GM18907 (cell line): Measurements from ENCODE around the gene BOD1.

ENCODE experiments used
- ATAC-seq: cut with Tn5 transposase; IDR thresholded peaks from one replicate; pipeline ENCODE4 v1.9.1; 2021; ENCODE audit warnings: mild to moderate bottlenecking, moderate library complexity; ENCODE audit not compliant: unreplicated experiment

Gene BOD1

DNA sequence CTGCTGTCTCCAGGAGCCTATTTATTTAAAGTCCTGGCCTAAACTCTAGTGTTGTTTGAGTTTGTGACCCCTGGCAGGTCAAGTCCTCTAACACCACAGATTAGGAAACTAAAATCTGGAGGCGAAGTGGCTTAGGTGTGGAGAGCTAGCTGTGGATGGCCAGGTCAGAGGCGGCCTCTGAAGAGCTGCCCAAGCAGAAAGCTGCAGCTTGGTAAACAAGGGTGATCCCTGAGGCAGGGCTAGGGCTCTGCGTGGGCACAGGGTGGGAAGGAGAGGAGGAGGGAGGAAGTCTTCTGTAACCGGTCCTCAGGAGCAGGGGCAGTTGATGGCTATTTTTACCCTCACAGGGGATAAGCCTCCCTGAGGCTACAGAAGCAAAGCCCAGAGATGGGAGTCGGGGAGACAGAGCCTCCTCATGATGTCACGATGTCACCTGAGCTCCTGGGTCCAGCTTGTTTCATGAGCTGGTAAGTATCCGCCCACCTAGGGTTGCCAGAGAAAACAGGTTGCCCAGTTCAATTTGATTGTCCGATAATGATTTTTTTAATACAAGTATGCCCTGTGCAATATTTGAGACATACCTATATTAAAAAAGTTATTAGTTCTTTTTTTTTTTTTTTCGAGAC, 25.9 kb upstream of the BOD1 start:
- ATAC-seq: no peak

DNA sequence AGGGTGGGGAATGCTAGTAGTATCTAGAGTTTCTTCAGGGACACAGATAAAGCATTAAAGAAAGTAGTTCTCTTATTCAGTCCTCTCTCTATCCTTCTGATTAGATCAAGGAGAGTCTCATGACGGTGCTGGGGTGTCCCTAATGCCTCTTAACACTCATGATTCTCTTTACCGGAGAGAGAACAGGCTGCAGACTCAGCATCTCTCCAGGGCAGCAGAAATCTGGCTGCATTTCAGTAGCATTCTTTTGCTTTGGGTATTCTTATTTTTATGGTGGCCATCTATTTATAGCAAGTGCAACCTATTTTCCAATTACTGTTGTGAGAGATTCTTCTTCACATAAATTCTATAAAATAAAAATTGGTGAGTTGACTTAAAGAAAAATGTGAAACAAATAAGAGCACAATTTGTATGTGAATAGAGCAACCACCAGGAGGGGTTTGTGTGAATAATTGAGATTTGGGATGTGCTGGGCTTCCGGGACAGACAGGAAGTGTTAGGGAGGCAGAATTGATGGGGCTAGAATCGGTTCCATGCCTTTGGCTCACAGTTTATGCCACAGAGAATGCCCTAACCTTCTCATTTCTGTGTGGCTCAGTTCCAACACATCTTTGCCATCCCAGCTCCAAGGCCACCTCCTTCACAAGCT, 23.8 kb upstream of the BOD1 start:
- no peak for ATAC-seq

DNA sequence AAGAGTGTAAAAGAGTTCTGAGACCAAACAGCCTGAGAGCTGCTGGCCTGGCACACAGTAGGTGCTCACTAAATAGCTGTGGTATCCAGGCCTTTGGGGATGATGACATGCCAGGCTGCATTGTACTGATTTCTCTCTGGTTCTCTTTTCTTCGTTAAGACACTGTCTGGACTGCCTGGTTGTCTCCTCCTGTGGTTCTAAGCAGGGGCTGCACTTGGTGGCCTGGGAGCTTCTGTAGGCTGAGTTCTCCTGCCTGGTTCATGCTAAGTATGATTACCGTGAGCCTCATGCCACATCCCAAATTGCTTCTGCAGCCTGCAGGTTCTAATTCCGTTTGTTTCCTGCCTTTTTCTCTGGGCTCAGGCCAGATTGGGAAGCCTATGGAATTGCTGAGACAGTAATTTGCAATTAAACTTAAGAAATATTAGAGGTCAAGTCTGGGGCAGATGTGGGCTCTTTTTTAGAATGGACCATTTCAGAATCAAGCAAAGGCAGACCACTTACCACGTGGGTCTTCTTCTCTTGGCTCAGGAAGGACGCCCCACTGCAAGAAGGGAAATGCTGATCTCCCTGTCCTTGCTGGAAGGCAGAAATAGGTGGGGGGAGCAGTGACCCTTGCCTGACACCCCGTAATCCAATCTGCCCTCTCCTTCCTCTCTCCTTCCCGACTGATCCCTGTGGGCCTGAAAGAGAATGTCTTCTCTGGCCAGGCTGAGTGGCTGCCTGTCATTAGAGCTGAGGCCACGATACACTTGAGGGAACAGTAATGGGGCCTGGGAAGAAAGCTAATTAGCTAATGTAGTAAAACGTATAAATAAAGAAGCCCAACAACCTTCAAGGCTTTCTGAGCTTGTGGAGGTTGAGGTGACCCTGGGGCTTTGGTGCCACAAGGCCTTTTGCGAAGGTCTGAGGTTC, 21.9 kb upstream of the BOD1 start:
- ATAC-seq: no peak

DNA sequence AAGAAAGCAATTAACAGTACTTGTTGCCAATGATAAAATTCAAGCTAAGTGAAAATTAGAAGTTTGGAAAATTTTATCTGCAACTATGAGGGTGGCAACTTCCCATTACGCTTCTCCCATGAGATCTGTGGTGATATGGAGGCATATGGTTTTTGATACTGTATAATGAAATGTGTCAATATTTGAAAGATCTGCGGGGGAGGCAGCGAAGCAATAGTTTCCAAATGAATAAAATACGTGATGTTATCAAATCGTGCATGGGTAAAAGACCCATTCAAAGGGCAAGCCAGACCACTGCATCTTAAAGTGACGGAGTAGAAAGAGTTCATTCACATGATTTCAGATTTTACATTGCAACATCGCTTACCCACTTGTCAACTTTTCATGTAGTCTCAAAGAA, 20.9 kb upstream of the BOD1 start:
- no peak for ATAC-seq

DNA sequence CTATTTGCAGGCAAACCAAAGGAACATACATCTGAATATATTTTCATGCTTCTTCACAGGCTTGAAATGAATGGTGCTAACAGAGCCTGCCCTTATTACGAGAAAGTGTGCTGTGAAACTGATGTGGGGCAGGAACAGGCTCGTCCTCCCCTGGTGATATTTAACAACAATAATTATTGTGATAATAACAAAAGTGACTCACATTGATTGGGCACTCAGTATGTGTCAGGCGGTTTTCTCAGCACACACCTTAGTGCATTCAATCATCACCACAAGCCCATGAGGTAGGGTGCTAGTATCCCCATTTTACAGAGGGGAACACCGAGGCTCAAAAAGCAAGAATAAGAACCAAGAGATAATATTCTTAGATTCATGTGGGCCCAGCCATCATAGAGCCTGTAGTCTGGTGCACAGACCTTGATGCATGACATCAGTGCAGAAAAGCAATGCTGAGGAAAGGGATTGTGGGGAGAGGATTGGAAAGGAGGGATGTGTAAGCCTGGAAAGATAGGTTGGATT, 18.1 kb upstream of the BOD1 start:
- ATAC-seq: no peak

DNA sequence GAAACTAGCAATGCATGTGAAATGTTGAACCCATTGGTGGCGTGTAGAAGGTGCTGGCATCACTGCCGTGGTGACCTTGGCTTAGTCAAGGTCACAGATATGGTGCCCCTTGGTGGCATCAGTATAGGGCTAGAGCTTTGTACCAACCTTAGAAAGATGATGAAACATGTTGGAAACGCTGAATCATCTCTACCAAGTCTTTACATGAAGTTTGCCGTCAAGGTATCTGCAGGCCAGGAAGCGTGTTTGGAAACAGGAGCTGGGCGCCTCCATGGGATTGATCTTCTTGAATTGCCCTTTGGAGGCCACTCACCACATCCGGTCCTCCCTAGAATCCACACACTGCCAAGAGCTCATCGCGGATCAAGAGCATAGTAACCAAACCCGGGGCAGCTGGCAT, 16.9 kb upstream of the BOD1 start:
- no peak for ATAC-seq

DNA sequence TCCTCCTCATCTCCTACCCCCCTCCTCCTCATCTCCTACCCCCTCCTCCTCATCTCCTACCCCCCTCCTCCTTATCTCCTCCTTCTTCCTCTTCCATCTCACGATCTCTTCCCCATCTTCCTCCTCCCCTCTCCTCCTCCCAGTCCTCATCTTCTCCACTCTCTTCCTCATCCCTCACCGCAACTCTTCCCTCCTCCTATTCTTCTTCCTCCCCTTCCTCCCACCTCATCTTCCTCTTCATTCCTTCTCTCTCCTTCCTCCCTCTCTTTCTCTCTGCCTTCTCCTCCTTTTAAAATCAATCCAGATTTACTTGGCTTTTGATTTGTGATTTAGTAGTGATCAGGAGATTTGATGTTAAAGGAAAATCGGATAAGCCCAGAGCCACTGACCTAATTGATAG, 15.0 kb upstream of the BOD1 start:
- no peak for ATAC-seq

DNA sequence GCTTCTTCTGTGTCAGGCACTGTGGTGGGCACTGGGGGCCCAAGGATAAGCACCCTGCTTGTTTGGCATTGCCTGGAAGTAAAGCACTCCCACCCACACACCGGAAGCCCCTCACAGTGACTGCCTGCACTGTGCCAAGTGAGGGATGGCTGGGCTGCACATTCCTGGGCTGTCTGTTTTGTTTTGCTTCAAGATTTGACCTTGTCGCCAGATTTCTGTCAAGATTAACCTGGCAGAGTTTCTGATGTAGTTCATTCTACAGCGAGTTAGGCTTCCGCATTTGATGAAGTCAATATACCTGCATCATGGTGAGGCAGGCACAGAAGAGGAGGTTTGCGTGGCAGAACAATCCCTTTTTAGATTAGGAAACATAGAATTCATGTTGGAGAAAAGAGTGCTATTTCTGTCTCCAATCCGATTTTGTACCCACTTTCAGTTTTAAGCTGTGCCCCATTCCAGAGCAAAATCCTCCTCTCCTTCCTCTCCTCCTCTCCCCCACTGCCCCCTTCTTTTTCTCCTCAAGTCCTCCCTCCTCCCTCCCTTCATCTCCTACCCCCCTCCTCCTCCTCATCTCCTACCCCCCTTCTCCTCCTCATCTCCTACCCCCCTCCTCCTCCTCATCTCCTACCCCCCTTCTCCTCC, 14.4 kb upstream of the BOD1 start:
- ATAC-seq: no peak

DNA sequence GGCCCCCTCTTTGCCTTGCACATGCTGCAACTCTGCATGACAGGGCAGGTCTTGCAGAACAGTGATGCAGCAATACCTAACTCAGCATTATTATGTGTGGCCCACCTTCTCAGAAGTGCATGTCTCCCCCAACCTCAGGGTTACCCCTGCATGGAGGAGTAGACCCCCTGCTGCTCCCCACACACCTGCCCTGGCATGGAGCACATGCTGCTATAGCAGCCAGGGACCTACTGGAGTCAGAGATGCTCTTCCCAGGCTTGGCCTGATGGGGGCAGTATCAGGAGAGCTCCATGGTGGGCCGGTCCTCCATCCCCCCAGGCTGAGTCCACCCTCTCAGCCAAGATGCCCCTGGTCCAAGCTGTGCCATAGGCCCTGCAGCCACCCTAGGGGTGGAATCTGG, 13.2 kb upstream of the BOD1 start:
- ATAC-seq: no peak

DNA sequence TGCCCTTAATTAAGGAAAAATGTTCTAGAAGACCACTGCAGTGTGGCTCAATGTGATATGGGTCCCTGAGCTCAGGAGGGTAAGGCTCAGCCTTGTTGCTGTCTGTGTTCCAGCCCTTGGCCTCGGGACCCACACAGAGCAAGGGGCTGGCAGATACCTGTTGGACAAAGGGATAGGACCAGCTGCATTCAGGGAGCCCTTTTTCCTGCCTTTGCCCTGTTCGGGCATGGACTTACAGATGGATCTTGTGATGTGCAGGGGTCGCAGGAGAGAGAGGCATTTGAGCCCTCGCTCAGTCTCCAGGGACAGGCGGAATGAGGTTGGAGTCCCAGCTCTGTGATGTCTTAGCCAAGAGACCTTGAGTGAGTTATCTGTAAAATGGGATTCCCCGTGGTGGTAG, 12.1 kb upstream of the BOD1 start:
- no peak for ATAC-seq

DNA sequence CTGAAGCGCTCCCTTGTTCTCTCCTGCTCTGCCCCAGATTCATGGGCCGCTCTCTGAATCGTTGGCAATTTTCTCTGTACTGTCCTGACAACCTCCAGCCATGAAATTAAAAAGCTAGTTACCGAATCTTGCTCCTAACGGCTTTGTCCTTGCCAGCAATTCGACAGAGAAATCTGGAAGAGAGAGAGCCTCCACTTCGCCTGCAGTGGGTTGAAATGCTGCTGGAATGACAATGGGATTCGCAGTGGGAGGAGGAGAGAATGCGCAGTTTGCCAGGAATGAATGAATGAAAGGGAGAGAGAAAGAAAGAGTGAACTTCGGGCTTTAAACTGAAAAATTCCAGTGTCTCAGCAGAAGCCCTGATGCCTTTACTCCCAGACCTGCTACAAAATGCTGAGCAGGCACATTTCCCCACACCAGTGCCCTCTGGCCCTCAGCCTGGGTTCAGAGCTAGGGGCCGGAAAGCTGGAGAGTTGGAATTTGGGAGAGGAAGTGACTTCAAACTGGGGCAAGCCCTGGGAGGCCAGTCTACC, 11.5 kb upstream of the BOD1 start:
- ATAC-seq: no peak

DNA sequence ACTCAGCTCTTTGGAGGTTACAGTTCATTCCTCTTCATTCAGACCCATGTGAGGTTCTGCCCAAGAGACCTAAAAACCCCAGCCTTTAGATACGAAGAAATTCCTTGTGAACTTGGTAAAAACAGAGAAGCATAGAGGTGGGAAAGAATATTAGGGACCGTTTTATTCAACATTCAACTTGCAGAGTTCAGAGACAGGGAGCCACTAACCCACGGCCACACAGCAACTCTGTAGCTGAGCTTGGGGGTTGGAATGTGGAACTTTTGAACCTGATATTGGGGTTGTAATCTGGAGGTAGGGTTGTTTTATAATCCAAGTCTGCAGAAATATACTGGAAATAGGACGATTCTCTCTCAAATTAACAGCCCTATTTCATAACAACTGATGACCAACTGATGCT, 10.8 kb upstream of the BOD1 start:
- no peak for ATAC-seq

DNA sequence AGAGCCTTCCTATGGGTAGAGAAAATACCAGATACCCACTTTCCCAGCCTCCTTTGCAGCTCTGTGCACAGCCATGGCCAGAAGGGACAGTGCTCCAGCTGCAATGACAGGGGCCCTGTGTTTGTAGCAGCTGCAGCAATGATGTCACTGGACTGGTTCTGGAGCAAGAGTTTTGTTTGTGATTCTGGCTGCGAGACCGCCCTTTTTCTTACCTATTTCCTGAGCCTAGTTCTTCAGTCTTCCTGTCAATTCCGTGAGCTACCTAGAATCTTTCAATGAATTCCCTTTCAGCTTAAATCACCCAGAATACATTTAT, 10.0 kb upstream of the BOD1 start:
- ATAC-seq: no peak

DNA sequence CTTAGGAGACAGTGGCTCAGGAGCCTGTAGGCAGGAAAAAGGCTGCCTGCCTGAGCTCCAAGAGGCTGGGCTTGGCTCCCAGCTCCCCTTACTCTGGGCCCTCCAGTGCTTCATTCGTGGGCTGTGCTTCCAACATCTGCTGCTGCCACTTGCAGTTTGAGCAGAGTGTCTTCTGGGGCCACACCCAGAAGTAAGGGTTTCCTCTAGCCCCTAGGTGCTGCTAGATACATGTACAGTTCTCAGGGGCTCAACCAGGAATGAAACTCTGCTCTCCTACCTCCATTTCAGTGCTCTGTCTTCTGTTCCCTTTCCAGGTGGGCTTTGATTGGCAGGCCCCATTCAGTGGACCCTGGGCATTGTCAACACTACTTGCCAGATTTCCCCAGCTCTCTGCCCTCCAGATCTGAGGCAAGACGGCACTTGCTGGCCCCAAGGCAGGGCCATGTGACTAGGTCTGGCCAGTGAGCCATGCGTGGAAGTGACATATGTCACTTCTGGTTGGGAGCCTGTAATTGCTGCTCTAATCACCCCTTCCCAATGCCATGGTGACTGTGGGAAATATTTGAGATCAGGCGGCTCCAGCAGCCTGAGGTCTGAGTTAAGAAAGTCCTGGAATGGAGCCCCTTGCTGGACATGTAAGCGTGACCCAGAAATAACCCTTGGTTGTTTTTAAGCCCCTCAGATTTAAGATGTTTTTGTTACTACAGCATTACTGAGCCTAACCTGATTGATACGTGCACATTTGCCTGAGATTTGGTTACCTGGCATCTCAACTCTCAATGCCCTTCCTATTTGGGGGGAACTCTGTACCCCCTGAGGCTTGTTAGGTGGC, 9.4 kb upstream of the BOD1 start:
- ATAC-seq: peak; percentile 52

DNA sequence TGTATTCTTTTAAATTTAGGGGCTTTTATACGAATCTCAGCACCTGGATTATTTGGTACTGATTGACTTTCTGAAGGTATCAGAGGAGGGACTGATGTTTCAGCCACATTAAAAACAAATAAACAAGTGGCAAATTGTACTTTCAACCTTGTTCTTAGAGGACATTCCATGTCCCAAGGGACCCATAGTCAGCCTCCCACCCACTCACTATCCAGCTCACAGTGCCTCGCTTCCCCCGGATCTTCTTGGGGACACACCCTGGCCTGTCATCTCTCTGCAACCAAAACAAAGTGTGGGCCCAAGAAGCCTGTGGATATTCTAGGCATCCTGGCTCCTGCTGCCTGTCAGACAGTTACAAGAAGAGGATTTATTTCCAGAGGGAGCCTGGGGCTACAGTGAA, 8.8 kb upstream of the BOD1 start:
- ATAC-seq: no peak

DNA sequence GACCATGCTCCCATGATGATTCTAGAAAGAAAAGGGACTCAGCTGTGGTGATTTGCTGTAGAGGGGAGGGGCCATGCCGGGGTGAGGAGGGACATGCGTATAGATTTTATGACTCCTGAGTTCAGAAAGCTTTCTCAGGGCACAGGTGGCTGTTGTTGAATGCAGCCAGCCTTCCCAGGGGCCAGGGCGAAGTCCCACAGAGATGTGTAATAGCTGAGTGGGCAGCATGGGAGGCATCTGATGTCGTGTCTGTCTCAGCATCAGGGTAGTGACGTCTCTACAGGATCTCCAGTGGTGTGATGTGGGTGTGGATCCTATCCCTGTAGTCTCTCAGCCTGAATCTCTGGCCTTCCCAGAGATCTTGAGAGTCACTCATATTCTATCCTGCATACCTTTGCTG, 7.8 kb upstream of the BOD1 start:
- no peak for ATAC-seq

DNA sequence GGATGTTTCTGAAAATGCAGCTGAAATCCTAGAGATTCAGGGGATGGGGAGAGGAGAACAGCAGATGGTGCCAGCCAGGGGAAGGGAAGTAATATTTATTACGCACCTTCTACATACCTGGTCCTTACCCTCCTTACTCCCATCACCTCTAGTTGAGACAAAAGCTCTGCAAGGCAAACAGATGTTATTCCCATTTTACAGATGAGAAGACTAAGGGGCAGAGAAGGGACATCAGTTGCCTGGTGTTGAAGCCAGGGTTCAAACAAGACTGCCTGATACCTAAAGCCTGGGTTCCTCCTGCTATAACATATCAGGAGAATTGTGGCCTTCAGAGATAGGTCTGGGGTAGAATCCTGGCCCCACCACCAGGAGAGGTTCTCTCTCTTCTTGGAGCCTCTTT, 7.3 kb upstream of the BOD1 start:
- no peak for ATAC-seq

DNA sequence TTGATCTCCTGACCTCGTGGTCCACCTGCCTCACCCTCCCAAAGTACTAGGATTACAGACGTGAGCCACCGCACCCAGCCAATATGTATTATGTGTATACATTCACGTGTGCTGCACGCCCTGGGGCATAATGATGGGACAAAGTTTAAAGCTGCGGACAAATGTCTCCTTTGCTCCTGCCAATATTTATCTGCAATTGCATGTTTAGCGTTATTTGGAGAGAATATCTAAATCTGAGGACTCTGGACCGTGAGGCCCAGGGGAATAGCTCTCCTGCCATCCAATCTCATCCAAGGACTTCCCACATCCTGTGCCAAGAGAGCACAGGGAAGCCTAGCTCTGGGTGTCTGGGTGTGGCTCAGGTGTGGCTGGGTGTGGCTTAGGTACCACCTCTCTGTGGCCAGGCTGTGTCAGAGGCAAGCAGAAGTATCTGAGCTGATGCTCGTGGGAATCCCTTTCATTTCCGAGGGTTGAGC, 6.9 kb upstream of the BOD1 start:
- no peak for ATAC-seq

DNA sequence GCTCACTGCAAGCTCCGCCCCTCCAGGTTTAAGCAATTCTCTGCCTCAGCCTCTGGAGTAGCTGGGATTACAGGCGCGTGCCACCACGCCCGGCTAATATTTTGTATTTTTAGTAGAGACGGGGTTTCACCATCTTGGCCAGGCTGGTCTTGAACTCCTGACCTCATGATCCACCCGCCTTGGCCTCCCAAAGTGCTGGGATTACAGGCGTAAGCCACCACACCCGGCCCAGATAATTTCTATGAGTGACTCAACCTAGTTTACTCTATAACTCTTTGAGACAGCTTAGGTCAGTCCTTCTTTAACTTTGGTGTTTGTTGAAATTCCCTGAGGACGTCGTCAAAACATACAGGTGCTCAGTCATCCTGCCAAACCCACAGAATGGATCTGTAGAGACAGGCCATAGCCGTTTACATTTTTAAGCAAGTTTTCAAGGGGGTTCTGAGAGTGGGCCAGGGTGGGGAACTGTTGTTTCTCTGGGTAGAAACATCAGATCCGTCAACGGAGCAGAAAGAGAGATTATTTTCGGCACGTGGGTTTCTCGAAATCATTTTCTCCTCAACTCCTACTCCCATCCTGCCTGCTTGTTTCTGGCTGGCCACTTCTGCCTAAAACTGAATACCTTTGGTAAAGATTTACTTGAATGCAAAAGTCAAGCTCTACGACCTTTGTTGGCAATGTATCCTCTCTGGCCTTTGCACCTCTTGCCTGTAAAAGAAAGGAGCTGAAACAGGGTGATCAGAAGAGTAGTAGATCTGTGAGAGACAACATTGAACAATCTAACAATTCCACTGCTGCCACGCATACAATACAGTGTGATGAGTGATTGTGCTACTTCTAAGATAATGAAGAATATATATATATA, 6.0 kb upstream of the BOD1 start:
- ATAC-seq: no peak
